ENCODE results near the gene MERTK. TPM values are rescaled to one million over a fixed set of nuclear protein-coding genes. Genes with fewer than 3 reads are reported as not detected.

The MERTK gene
- total and polyA plus RNA-seq, 2 experiments from 2014 or later = under 0.01 TPM; not detected in 1

DNA sequence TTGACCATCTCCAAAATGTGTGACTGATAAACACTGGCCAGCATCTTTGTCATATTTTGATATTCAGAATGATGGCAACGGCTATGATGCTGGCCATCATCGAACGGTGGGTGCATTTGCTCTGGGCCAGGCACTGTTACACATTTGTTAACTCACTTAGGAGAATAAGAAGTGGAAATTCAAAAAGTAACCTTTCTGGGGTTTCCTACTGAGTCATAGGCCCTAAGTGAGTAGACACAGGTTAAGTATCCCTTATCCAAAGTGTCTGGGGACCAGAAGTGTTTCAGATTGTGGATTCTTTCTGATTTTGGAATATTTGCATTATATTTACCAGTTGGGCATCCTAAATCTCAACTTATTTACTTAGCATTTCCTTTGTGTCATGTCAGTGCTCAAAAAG is 92.0 kb downstream of the MERTK start:
- Histone ChIP-seq H3K79me2 (ENCODE audit: insufficient read depth) (no peaks in the 10 kb centered on the region), H2AFZ (no peak overlapping the region), H3K4me1 (ENCODE audit: insufficient read depth) (no peaks in the 10 kb centered on the region), H3K36me3 (ENCODE audit: low read depth) (no peaks in the 10 kb centered on the region), H3K9me3 (ENCODE audit: low read depth) (no peaks in the 10 kb centered on the region), H3K9ac (no peak overlapping the region), H3K4me2 (ENCODE audit: unreplicated experiment) (no peak overlapping the region), H3K9me2 (ENCODE audit: insufficient read depth) (no peaks in the 10 kb centered on the region), H3K27me3 (replicated peaks; ENCODE audit: insufficient read depth) (peaks cover 46% of the 10 kb centered on the region), H3F3A (ENCODE audit: insufficient read depth) (no peaks in the 10 kb centered on the region), H4K20me1 (ENCODE audit: insufficient read depth) (no peaks in the 10 kb centered on the region), H3K27ac (no peak overlapping the region), H3K4me3 (no peak overlapping the region)
- no peak for DNase-seq
- WGBS, 2 experiments (ENCODE audit: low coverage in 1 of 2, low lambda C conversion rate in 2 of 2, missing lambda C conversion rate in 2 of 2) = 80 to 90% methylated on average over 3 of the region's 3 CpGs
- in situ Hi-C loops (cut with MboI) = no loop called here
- no peak for TF ChIP-seq EZH2phosphoT487 (IDR thresholded peaks at IDR 0.05; ENCODE audit: insufficient read depth, low read depth)
- no peak for TF ChIP-seq EZH2 (IDR thresholded peaks at IDR 0.05; ENCODE audit: insufficient read depth, poor library complexity, severe bottlenecking)

DNA sequence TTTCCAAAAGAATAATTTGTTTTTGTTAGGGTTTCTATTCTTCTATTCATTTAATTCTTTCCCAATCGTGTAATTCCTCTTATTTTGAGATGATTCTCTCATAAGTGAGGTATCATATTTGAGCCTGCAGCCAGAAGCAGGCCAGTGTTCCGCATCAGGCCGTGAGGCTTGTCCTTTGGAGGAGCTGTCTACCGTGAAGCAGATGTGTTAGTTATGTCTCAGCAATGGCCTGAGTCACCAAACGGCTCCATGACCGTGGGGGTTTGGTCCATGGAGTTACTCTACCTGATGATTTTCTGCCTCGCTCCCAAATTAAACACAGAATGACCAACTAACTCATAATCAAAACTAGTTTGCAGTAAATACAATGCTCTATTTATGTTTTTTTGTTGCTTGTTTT is 92.4 kb downstream of the MERTK start:
- Histone ChIP-seq H3F3A (ENCODE audit: insufficient read depth) (no peaks in the 10 kb centered on the region), H3K9me2 (ENCODE audit: insufficient read depth) (no peaks in the 10 kb centered on the region), H2AFZ (no peak overlapping the region), H3K27ac (no peak overlapping the region), H3K4me2 (ENCODE audit: unreplicated experiment) (no peak overlapping the region), H4K20me1 (ENCODE audit: insufficient read depth) (no peaks in the 10 kb centered on the region), H3K9me3 (ENCODE audit: low read depth) (no peaks in the 10 kb centered on the region), H3K79me2 (ENCODE audit: insufficient read depth) (no peaks in the 10 kb centered on the region), H3K4me3 (no peak overlapping the region), H3K9ac (no peak overlapping the region), H3K36me3 (ENCODE audit: low read depth) (no peaks in the 10 kb centered on the region), H3K27me3 (replicated peaks; ENCODE audit: insufficient read depth) (peaks cover 43% of the 10 kb centered on the region), H3K4me1 (ENCODE audit: insufficient read depth) (no peaks in the 10 kb centered on the region)
- no peak for DNase-seq
- 62% methylated on average over 7 of the region's 7 CpGs for WGBS, 2 experiments (ENCODE audit: low coverage in 1 of 2, low lambda C conversion rate in 2 of 2, missing lambda C conversion rate in 2 of 2)
- no peak for TF ChIP-seq EZH2phosphoT487 (IDR thresholded peaks at IDR 0.05; ENCODE audit: insufficient read depth, low read depth)
- TF ChIP-seq EZH2 (IDR thresholded peaks at IDR 0.05; ENCODE audit: insufficient read depth, poor library complexity, severe bottlenecking) = no peak
- in situ Hi-C loops (cut with MboI) = no loop called here

DNA sequence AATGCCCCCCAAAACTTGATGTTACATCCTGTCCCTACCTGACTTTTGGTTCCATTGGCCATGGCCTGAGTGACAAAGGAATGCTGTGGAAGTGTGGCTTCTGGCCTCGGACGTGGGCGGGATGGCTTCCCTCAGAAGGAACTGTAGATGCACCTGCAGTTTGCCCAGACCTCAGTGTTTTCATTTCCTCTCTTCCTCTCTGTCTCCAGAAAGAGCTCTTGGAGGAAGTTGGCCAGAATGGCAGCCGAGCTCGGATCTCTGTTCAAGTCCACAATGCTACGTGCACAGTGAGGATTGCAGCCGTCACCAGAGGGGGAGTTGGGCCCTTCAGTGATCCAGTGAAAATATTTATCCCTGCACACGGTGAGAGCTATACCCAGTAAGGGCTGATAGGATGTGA is 95.6 kb downstream of the MERTK start:
- Histone ChIP-seq H3K36me3 (ENCODE audit: low read depth) (no peaks in the 10 kb centered on the region), H3K79me2 (ENCODE audit: insufficient read depth) (no peaks in the 10 kb centered on the region), H2AFZ (no peak overlapping the region), H3K4me2 (ENCODE audit: unreplicated experiment) (no peak overlapping the region), H3K9ac (no peak overlapping the region), H3K4me3 (no peak overlapping the region), H4K20me1 (ENCODE audit: insufficient read depth) (no peaks in the 10 kb centered on the region), H3K27ac (no peak overlapping the region), H3F3A (ENCODE audit: insufficient read depth) (no peaks in the 10 kb centered on the region), H3K27me3 (replicated peaks; ENCODE audit: insufficient read depth) (peaks cover 21% of the 10 kb centered on the region; the same call in 1 of the 2 replicates), H3K9me2 (ENCODE audit: insufficient read depth) (no peaks in the 10 kb centered on the region), H3K9me3 (ENCODE audit: low read depth) (no peaks in the 10 kb centered on the region), H3K4me1 (ENCODE audit: insufficient read depth) (no peaks in the 10 kb centered on the region)
- TF ChIP-seq EZH2phosphoT487 (IDR thresholded peaks at IDR 0.05; ENCODE audit: insufficient read depth, low read depth) (no peak), EZH2 (IDR thresholded peaks at IDR 0.05; ENCODE audit: insufficient read depth, poor library complexity, severe bottlenecking) (no peak)
- in situ Hi-C loops (cut with MboI) = no loop called here
- WGBS, 2 experiments (ENCODE audit: low coverage in 1 of 2, low lambda C conversion rate in 2 of 2, missing lambda C conversion rate in 2 of 2) = 78 to 79% methylated on average over 8 of the region's 8 CpGs
- DNase-seq = no peak

DNA sequence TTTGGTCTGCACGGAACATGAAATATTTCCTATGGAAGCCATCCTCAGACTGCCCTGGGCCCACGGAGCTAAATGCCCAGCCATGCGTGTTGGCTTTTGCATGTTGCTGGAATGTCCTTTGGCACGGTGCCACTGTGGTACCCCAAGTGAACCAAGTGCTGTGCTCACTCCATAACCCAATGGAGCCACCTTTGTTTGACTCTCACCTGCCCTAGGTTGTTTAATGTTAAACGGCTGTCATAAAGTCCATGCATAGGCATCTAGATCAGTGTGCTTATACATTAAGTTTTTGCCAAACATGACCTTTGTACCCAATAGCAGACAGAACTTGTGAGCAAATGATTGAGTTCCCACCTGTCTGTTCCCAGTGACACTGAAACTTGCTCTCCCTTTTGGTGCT is 96.7 kb downstream of the MERTK start:
- H3K9me3 ChIP-seq (ENCODE audit: low read depth) = no peaks in the 10 kb centered on the region
- H3F3A ChIP-seq (ENCODE audit: insufficient read depth) = no peaks in the 10 kb centered on the region
- no peak overlapping the region for H3K4me3 ChIP-seq
- no peak overlapping the region for H3K9ac ChIP-seq
- in situ Hi-C loops (cut with MboI) = no loop called here
- H3K27ac ChIP-seq = no peak overlapping the region
- 64 to 73% methylated on average over 5 of the region's 5 CpGs for WGBS, 2 experiments (ENCODE audit: low coverage in 1 of 2, low lambda C conversion rate in 2 of 2, missing lambda C conversion rate in 2 of 2)
- H4K20me1 ChIP-seq (ENCODE audit: insufficient read depth) = no peaks in the 10 kb centered on the region
- no peaks in the 10 kb centered on the region for H3K9me2 ChIP-seq (ENCODE audit: insufficient read depth)
- no peaks in the 10 kb centered on the region for H3K4me1 ChIP-seq (ENCODE audit: insufficient read depth)
- peaks cover 20% of the 10 kb centered on the region; the same call in 1 of the 2 replicates for H3K27me3 ChIP-seq (replicated peaks; ENCODE audit: insufficient read depth)
- H3K4me2 ChIP-seq (ENCODE audit: unreplicated experiment) = no peak overlapping the region
- no peaks in the 10 kb centered on the region for H3K36me3 ChIP-seq (ENCODE audit: low read depth)
- no peak overlapping the region for H2AFZ ChIP-seq
- TF ChIP-seq EZH2phosphoT487 (IDR thresholded peaks at IDR 0.05; ENCODE audit: insufficient read depth, low read depth) = no peak
- no peak for TF ChIP-seq EZH2 (IDR thresholded peaks at IDR 0.05; ENCODE audit: insufficient read depth, poor library complexity, severe bottlenecking)
- no peaks in the 10 kb centered on the region for H3K79me2 ChIP-seq (ENCODE audit: insufficient read depth)
- no peak for DNase-seq

GRCh38 chr2:111999809-112000208 is 101.4 kb downstream of the MERTK start:
- Histone ChIP-seq H3K4me2 (ENCODE audit: unreplicated experiment) (no peak overlapping the region), H3K27me3 (replicated peaks; ENCODE audit: insufficient read depth) (0 out of 2 replicates have a peak, but pooled peaks cover 5% of the 10 kb centered on the region), H3K36me3 (ENCODE audit: low read depth) (no peaks in the 10 kb centered on the region), H3K79me2 (ENCODE audit: insufficient read depth) (no peaks in the 10 kb centered on the region), H3K4me1 (ENCODE audit: insufficient read depth) (peaks cover 8% of the 10 kb centered on the region), H3K9me2 (ENCODE audit: insufficient read depth) (no peaks in the 10 kb centered on the region), H2AFZ (no peak overlapping the region), H3K9ac (no peak overlapping the region), H3F3A (ENCODE audit: insufficient read depth) (no peaks in the 10 kb centered on the region), H3K4me3 (no peak overlapping the region), H3K27ac (no peak overlapping the region), H4K20me1 (ENCODE audit: insufficient read depth) (no peaks in the 10 kb centered on the region), H3K9me3 (ENCODE audit: low read depth) (no peaks in the 10 kb centered on the region)
- TF ChIP-seq EZH2phosphoT487 (IDR thresholded peaks at IDR 0.05; ENCODE audit: insufficient read depth, low read depth) (no peak), EZH2 (IDR thresholded peaks at IDR 0.05; ENCODE audit: insufficient read depth, poor library complexity, severe bottlenecking) (no peak)
- WGBS, 2 experiments (ENCODE audit: low coverage in 1 of 2, low lambda C conversion rate in 2 of 2, missing lambda C conversion rate in 2 of 2) = 82 to 84% methylated on average over 4 of the region's 4 CpGs
- no peak for DNase-seq
- in situ Hi-C loops (cut with MboI) = no loop called here

Data from GM23248 (cell line).